Adipocyte (in vitro differentiated cells): ENCODE data around the gene POLD2.

Experiments
- DNase-seq: peaks from one replicate; pipeline ENCODE4 v3.0.0-alpha.2; 2015; ENCODE audit warnings: low read depth
- H3K27me3 ChIP-seq: replicated peaks from 2 replicates; pipeline ENCODE4 v1.7.0; 2013; ENCODE audit warnings: mild to moderate bottlenecking, low read length, moderate library complexity; ENCODE audit not compliant: control insufficient read depth, insufficient read depth
- H3K36me3 ChIP-seq: 2 replicates; pipeline ENCODE4 v1.7.0; 2013; ENCODE audit warnings: low read length, mild to moderate bottlenecking, moderate library complexity; ENCODE audit not compliant: control insufficient read depth, insufficient read depth, severe bottlenecking
- H3K4me1 ChIP-seq: 2 replicates; pipeline ENCODE4 v1.7.0; 2013; ENCODE audit warnings: mild to moderate bottlenecking, low read length, moderate library complexity; ENCODE audit not compliant: control insufficient read depth, insufficient read depth
- H3K4me3 ChIP-seq: 2 replicates; pipeline ENCODE4 v1.7.0; 2013; ENCODE audit warnings: mild to moderate bottlenecking, low read length, moderate library complexity
- H3K9ac ChIP-seq: 2 replicates; pipeline ENCODE4 v1.7.0; 2013; ENCODE audit warnings: mild to moderate bottlenecking, low read length, moderate library complexity
- H3K9me3 ChIP-seq: 2 replicates; pipeline ENCODE4 v1.7.0; 2013; ENCODE audit warnings: mild to moderate bottlenecking, low read length, moderate library complexity; ENCODE audit not compliant: control insufficient read depth

Gene POLD2

DNA sequence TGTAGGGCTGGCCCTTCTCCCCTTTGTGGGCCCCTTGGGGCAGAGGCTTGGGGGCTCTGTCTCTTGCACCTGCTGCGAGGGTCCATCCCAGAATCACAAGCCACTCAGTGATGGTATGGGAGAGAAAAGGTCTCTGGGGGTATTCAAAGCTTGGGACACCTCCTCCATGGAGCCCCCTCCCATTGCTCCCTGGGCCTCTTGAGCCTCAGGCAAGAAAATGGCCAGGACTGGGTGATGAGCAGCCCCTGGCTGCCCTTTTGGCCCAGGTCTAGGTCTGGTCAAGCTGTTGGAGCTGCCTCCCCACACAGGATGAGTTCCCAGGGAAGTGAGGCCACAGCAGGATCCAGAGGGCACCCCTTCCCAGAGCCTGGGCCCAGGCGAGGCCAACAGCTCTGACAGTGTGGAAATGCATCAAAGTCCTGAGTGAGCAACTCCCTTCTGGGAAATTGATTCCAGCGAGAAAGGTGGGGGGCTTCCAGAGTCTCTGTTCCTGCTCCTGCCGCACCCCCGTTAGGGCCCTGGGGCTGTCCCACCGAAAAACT, 21.1 kb upstream of the POLD2 start:
- no peak overlapping the region for H3K4me3 ChIP-seq
- DNase-seq: no peak
- H3K9me3 ChIP-seq: no peaks in the 10 kb centered on the region
- H3K9ac ChIP-seq: no peak overlapping the region
- H3K27me3 ChIP-seq: peaks cover 28% of the 10 kb centered on the region
- H3K4me1 ChIP-seq: peaks cover 10% of the 10 kb centered on the region
- H3K36me3 ChIP-seq: no peaks in the 10 kb centered on the region

DNA sequence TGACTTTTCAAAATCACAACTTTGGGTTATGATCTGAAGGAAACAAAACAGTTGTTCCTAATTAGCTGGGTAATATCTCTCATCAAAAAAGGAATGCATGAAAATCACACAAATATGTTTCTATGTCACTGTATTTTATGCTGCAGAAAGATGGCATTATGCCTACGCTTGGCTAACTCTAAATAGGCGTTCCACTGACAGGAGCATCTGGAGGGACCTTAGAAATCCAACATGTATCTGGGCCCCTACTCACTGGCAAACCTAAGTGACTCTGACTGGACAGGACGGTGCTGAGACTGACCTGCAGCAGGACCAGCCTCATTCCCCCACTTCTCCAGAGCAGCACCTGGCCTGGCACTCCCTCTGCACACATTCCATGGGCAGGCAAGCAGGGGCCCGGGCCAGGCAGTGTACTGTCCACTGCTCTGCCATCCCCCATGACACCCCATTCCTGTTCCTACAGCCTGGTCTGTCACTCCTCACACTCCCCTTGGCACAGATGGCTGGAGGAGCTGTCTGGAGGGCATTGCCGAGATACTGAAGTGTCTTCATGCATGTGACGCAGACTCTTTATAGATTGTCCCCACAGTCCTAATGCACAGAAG, 20.4 kb upstream of the POLD2 start:
- H3K36me3 ChIP-seq: no peaks in the 10 kb centered on the region
- no peak overlapping the region for H3K9ac ChIP-seq
- H3K4me1 ChIP-seq: peaks cover 10% of the 10 kb centered on the region
- no peaks in the 10 kb centered on the region for H3K9me3 ChIP-seq
- no peak overlapping the region for H3K4me3 ChIP-seq
- peaks cover 29% of the 10 kb centered on the region for H3K27me3 ChIP-seq
- DNase-seq: peak; percentile 67

DNA sequence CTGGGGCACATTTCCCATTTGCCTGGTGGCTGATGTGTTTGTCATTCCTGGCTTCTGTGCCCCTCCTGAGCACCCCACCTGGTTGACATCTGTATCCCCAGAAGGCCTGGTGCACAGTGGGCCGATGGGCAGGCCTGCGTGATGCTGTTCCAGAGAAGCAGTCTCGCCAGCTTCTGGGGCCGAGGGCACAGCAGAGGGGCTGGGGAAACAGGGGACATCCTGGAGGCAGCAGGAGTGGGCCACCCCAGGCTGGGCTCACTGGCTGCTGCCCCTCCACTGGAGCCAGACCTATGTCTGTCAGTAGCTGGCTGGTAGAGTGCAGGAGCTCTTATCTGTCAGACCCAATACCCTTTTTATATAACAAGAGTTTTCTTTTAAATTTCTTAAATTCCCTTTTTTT, 18.7 kb upstream of the POLD2 start:
- H3K9ac ChIP-seq: no peak overlapping the region
- peaks cover 38% of the 10 kb centered on the region for H3K27me3 ChIP-seq
- no peaks in the 10 kb centered on the region for H3K9me3 ChIP-seq
- no peaks in the 10 kb centered on the region for H3K36me3 ChIP-seq
- no peak for DNase-seq
- no peak overlapping the region for H3K4me3 ChIP-seq
- H3K4me1 ChIP-seq: no peaks in the 10 kb centered on the region

DNA sequence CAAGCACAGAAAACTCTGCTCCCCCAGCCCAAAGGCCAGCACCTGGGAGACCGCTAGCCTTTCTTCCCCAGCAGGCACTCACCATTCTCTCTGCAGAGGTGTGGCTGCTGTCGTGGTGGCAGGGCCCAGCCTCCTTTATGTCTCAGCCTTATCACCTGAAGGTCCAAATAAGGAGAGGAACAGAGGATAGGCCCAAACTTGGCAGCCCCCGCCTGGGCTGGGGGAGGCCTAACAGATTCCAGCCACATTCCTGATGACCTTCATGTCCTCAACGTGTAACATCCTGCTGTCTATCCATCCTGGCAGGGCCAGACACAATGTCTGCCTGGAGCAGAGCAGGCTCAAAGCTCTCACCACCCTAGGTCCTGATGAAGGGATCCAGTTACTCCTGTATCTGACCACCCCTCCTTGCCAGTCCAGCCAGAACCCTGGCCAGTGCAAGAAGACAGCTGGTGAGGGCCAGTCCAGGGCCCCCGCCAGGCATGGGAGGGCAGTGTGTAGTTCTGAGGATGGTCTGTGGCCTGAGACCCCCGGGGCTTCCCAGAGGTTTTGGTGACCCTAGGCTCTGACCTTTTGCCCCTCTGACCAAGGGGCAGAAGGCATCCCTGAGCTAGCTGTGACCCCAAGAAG, 18.0 kb upstream of the POLD2 start, which contains the start of gene MYL7:
Gene MYL7 (minus strand): TSS at position 112 of the 630 bp plus-strand sequence. CDS start 27 bp downstream, at position 85.
- DNase-seq: no peak
- no peaks in the 10 kb centered on the region for H3K36me3 ChIP-seq
- no peaks in the 10 kb centered on the region for H3K9me3 ChIP-seq
- H3K27me3 ChIP-seq: peaks cover 32% of the 10 kb centered on the region
- no peak within 1 kb of the TSS for H3K4me3 ChIP-seq
- no peak within 1 kb of the TSS for H3K9ac ChIP-seq
- H3K4me1 ChIP-seq: no peaks in the 10 kb centered on the region

DNA sequence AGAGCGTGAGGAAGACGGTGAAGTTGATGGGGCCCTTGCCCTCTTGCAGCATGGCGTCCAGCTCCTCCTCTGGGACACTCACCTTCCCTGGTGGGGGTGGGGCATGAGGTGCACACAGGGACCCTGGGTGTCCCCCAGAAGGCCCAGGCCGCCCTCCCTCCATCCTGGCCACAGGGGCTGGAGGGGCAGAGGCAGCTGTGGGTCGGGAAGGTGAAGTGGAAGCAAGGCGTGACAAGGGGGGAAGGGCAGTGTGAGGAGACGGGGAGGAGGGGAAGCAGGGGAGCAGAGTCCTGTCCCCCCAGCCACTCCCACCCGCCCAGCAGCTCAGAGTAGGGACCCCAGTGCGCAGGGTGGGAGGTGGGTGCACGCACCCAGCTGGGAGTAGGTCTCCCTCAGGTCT, 17.0 kb upstream of the POLD2 start:
- no peaks in the 10 kb centered on the region for H3K9me3 ChIP-seq
- no peak for DNase-seq
- no peak overlapping the region for H3K4me3 ChIP-seq
- no peak overlapping the region for H3K9ac ChIP-seq
- H3K27me3 ChIP-seq: peaks cover 26% of the 10 kb centered on the region
- no peaks in the 10 kb centered on the region for H3K4me1 ChIP-seq
- no peaks in the 10 kb centered on the region for H3K36me3 ChIP-seq

DNA sequence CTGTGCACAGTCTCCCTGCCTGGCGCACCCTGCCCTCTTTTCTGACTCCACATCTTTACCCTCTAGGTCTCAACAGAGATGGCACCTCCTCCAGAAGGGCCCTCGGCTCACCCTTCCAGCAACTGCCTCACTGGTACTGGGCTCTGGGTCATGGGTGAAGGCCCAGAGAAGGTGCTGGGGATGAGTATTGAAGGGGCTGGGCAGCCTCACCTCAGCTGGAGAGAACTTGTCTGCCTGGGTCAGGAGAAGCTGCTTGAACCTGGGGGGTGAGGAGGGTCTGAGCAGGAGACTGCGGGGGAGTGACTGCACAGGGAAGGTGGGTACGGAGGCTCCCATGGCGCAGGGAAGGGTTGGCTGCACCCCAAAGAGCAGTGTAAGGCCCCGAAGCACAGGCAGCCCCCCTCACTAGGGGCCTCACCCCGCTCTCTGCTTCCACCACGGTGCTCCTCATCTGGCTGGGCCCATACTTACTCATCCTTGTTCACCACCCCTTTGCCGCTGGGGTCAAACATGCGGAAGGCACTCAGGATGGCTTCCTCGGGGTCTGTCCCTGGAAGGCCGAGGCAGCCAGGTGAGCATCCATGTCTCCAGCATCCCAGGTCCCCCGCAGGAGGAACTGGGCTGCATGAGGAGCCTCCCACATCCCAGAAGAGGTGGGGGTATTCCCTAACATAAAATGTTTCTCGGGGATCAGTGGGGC, 16.1 kb upstream of the POLD2 start:
- Histone ChIP-seq H3K36me3 (no peaks in the 10 kb centered on the region), H3K4me3 (no peak overlapping the region), H3K27me3 (peaks cover 20% of the 10 kb centered on the region), H3K9ac (no peak overlapping the region), H3K4me1 (no peaks in the 10 kb centered on the region), H3K9me3 (no peaks in the 10 kb centered on the region)
- DNase-seq: no peak

DNA sequence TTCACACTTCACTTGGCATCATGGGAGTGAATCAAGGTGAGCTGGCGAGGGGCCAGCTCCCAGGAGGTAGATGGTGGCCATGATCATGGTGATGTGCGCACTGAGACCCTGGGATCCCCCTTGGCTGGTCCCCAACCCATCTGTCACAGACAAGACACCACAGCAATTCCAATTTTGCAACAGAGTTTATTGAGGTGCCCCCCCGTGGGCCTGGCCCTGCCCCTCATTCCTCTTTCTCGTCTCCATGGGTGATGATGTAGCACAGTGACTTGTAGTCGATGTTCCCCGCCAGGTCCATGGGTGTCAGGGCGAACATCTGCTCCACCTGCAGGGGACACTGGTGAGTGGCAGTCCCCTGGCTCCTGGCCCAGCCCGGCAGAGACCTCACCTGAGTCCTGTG, 15.3 kb upstream of the POLD2 start:
- Histone ChIP-seq H3K36me3 (no peaks in the 10 kb centered on the region), H3K9ac (no peak overlapping the region), H3K4me1 (no peaks in the 10 kb centered on the region), H3K4me3 (no peak overlapping the region), H3K27me3 (peaks cover 23% of the 10 kb centered on the region), H3K9me3 (no peaks in the 10 kb centered on the region)
- no peak for DNase-seq

DNA sequence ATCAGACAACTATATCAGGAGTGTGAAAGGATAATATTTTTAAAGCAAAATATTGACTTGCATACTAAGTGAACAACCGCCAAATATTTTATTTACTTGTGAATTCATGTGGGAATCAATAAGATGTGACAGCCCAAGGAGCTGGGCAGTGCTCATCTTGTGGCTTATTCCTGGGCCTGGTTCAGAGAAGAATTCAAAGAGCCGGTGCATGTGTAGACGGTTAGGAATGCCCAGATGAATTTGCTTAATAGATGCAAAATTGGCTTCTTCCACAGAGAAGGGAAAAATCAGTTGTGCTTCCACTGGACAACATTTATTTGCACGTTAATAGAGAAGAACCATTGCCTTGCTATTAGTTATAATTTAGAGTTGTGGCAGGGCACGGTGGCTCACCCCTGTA, 13.4 kb upstream of the POLD2 start:
- Histone ChIP-seq H3K27me3 (peaks cover 20% of the 10 kb centered on the region), H3K9me3 (no peaks in the 10 kb centered on the region), H3K36me3 (no peaks in the 10 kb centered on the region), H3K4me1 (peaks cover 9% of the 10 kb centered on the region), H3K9ac (no peak overlapping the region), H3K4me3 (no peak overlapping the region)
- DNase-seq: no peak

DNA sequence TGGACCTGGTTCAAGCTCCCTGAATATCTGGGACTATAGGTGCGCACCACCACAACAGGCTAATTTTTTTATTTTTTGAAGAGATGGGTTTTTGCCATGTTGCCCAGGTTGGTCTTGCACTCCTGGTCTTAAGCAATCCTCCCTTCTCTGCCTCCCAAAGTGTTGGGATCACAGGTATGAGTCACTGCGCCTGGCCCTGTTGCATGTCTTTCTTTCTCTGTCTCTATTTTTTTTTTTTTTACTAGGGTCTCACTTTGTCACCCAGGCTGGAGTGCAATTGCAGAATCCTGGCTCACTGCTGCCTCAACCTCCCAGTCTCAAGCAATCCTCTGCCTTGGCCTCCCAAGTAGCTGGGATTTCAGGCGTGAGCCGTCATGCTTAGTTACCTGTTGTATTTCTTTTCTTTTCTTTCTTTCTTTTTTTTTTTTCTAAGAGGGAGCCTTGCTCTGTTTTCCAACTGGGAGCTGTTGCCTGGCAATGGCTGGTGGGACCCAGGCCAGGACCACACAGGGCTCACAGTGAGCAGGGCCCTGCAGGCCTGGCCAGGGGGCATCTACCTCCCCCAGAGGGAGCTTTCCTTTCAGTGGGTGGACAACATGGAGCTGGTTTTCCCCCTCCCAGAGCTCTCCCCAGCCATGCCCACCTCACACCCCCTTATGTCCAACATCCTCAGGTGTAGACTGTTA, 11.7 kb upstream of the POLD2 start:
- H3K36me3 ChIP-seq: no peaks in the 10 kb centered on the region
- DNase-seq: no peak
- peaks cover 13% of the 10 kb centered on the region for H3K27me3 ChIP-seq
- H3K4me3 ChIP-seq: no peak overlapping the region
- no peaks in the 10 kb centered on the region for H3K9me3 ChIP-seq
- H3K4me1 ChIP-seq: peaks cover 14% of the 10 kb centered on the region
- no peak overlapping the region for H3K9ac ChIP-seq

DNA sequence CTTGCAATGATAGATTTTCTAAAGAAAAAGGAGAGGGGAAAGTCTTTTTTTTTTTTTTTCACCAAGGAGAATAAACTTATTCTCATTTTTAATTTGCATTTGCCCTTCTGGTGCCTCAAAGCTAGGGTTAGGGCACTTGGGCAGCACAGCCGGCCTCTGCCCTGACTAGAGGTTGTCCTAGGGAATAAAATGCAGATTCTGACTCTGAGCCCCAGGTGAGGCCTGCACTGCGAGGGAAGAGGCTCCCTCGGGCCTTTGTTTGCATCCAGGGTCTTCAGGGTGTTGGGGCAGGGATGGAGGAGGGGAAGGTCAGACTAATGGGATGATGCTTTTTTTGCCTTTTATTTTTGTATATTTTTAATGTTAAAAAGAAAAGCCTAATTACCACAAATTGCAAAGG, 9.9 kb upstream of the POLD2 start:
- H3K9ac ChIP-seq: no peak overlapping the region
- DNase-seq: no peak

DNA sequence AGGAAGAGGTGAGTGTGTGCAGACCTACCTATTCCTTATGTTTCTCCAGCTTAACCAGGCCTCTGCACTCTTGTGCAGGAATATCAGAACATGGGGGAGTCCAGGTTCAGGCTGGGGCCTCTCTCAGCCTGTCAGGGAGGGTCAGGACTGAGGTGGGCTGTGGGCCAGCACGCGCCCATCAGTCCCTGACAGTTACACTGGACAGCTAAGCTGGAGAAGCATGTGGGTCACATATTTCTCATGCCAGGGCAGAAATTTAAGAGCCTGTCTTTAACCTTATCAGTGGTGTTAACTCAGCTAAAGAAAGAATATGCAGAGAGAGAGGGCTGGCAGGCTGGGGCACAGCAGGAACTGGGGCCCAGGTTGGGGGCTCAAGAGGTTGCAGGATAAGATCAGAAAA, 8.7 kb upstream of the POLD2 start:
- no peaks in the 10 kb centered on the region for H3K36me3 ChIP-seq
- H3K4me3 ChIP-seq: no peak overlapping the region
- H3K4me1 ChIP-seq: peaks cover 14% of the 10 kb centered on the region
- peak; percentile 31 for DNase-seq
- peaks cover 3% of the 10 kb centered on the region for H3K27me3 ChIP-seq
- H3K9ac ChIP-seq: peak overlapping the region; percentile 25
- peaks cover 3% of the 10 kb centered on the region for H3K9me3 ChIP-seq

More for the DNA sequence above, 9.9 kb upstream of the POLD2 start:
- Histone ChIP-seq H3K4me3 (no peak overlapping the region), H3K27me3 (peaks cover 7% of the 10 kb centered on the region), H3K4me1 (peaks cover 14% of the 10 kb centered on the region), H3K36me3 (no peaks in the 10 kb centered on the region), H3K9me3 (no peaks in the 10 kb centered on the region)
